Measurements from ENCODE around the gene ABCA1.

The ABCA1 gene

GRCh38 chr9:104875897-104876296 lies 52.1 kb downstream of the ABCA1 start:
- H3K9ac ChIP-seq (ENCODE audit: low read length), result no peak overlapping the region
- no peak overlapping the region for H3K4me3 ChIP-seq (ENCODE audit: low read length)
- TF ChIP-seq EZH2phosphoT487 (IDR thresholded peaks at IDR 0.05; ENCODE audit: low read depth), result no peak
- no peak for TF ChIP-seq CTCF (IDR thresholded peaks at IDR 0.05; ENCODE audit: low read depth, low read length)
- no peaks in the 10 kb centered on the region for H3K9me3 ChIP-seq (ENCODE audit: insufficient read depth, low read length)
- no peak overlapping the region for H3K4me2 ChIP-seq (ENCODE audit: low read length)
- H3K36me3 ChIP-seq (replicated peaks; ENCODE audit: low read depth, low read length), result no peaks in the 10 kb centered on the region
- no peaks in the 10 kb centered on the region for H3K79me2 ChIP-seq (ENCODE audit: low read length)
- no peaks in the 10 kb centered on the region for H3K27me3 ChIP-seq (ENCODE audit: low read depth, low read length)
- no peaks in the 10 kb centered on the region for H4K20me1 ChIP-seq (ENCODE audit: insufficient read depth, low read length)
- H3K4me1 ChIP-seq (ENCODE audit: low read length), result no peaks in the 10 kb centered on the region
- no peak overlapping the region for H2AFZ ChIP-seq (ENCODE audit: low read depth, low read length)
- no peak overlapping the region for H3K27ac ChIP-seq (ENCODE audit: low read length)

GRCh38 chr9:104875320-104875719 lies 52.6 kb downstream of the ABCA1 start:
- Histone ChIP-seq H3K4me2 (ENCODE audit: low read length) (no peak overlapping the region), H4K20me1 (ENCODE audit: insufficient read depth, low read length) (no peaks in the 10 kb centered on the region), H3K79me2 (ENCODE audit: low read length) (no peaks in the 10 kb centered on the region), H2AFZ (ENCODE audit: low read depth, low read length) (no peak overlapping the region), H3K9ac (ENCODE audit: low read length) (no peak overlapping the region), H3K27ac (ENCODE audit: low read length) (no peak overlapping the region), H3K36me3 (replicated peaks; ENCODE audit: low read depth, low read length) (no peaks in the 10 kb centered on the region), H3K9me3 (ENCODE audit: insufficient read depth, low read length) (no peaks in the 10 kb centered on the region), H3K4me3 (ENCODE audit: low read length) (no peak overlapping the region), H3K27me3 (ENCODE audit: low read depth, low read length) (no peaks in the 10 kb centered on the region), H3K4me1 (ENCODE audit: low read length) (no peaks in the 10 kb centered on the region)
- TF ChIP-seq EZH2phosphoT487 (IDR thresholded peaks at IDR 0.05; ENCODE audit: low read depth), result no peak
- TF ChIP-seq CTCF (IDR thresholded peaks at IDR 0.05; ENCODE audit: low read depth, low read length), result no peak

- H3K27ac ChIP-seq (ENCODE audit: low read length), result no peak overlapping the region
- H2AFZ ChIP-seq (ENCODE audit: low read depth, low read length), result no peak overlapping the region
- peaks cover 14% of the 10 kb centered on the region for H3K4me1 ChIP-seq (ENCODE audit: low read length)
- TF ChIP-seq CTCF (IDR thresholded peaks at IDR 0.05; ENCODE audit: low read depth, low read length), result no peak
- no peak for TF ChIP-seq EZH2phosphoT487 (IDR thresholded peaks at IDR 0.05; ENCODE audit: low read depth)
- H3K36me3 ChIP-seq (replicated peaks; ENCODE audit: low read depth, low read length), result no peaks in the 10 kb centered on the region
- no peaks in the 10 kb centered on the region for H3K27me3 ChIP-seq (ENCODE audit: low read depth, low read length)
- no peaks in the 10 kb centered on the region for H3K79me2 ChIP-seq (ENCODE audit: low read length)
- no peak overlapping the region for H3K9ac ChIP-seq (ENCODE audit: low read length)
- H3K4me2 ChIP-seq (ENCODE audit: low read length), result no peak overlapping the region
- no peaks in the 10 kb centered on the region for H3K9me3 ChIP-seq (ENCODE audit: insufficient read depth, low read length)
- no peak overlapping the region for H3K4me3 ChIP-seq (ENCODE audit: low read length)
- H4K20me1 ChIP-seq (ENCODE audit: insufficient read depth, low read length), result no peaks in the 10 kb centered on the region
Measured at GRCh38 chr9:104873489-104873850, 54.5 kb downstream of the ABCA1 start.

- Histone ChIP-seq H3K4me2 (ENCODE audit: low read length) (no peak overlapping the region), H2AFZ (ENCODE audit: low read depth, low read length) (no peak overlapping the region), H3K36me3 (replicated peaks; ENCODE audit: low read depth, low read length) (no peaks in the 10 kb centered on the region), H3K9me3 (ENCODE audit: insufficient read depth, low read length) (no peaks in the 10 kb centered on the region), H3K27me3 (ENCODE audit: low read depth, low read length) (no peaks in the 10 kb centered on the region), H3K4me1 (ENCODE audit: low read length) (peaks cover 18% of the 10 kb centered on the region), H3K27ac (ENCODE audit: low read length) (no peak overlapping the region), H3K79me2 (ENCODE audit: low read length) (no peaks in the 10 kb centered on the region), H3K4me3 (ENCODE audit: low read length) (no peak overlapping the region), H3K9ac (ENCODE audit: low read length) (no peak overlapping the region), H4K20me1 (ENCODE audit: insufficient read depth, low read length) (no peaks in the 10 kb centered on the region)
- TF ChIP-seq CTCF (IDR thresholded peaks at IDR 0.05; ENCODE audit: low read depth, low read length) (no peak), EZH2phosphoT487 (IDR thresholded peaks at IDR 0.05; ENCODE audit: low read depth) (no peak)
Measured at GRCh38 chr9:104872656-104873488, 55.1 kb downstream of the ABCA1 start.

All from OCI-LY3 (cell line).